ENCODE data around the gene PIGP.

- TF ChIP-seq KDM1A (IDR thresholded peaks at IDR 0.05) (no peak), MTA1 (IDR thresholded peaks at IDR 0.05; ENCODE audit: borderline replicate concordance) (no peak), TGIF2 (CRISPR knock-in tag; IDR thresholded peaks at IDR 0.05) (no peak), SIN3A (IDR thresholded peaks at IDR 0.05; ENCODE audit: borderline replicate concordance in 2 of 2, control insufficient read depth in 1 of 2, low read depth in 2 of 2, low read length in 2 of 2) (no peak), FOXK2 (conservative IDR thresholded peaks at IDR 0.05 in 1 of 2, IDR thresholded peaks at IDR 0.05 in 1 of 2; ENCODE audit: low read depth in 2 of 2) (no peak), GATA2 (CRISPR knock-in tag; IDR thresholded peaks at IDR 0.05) (no peak)
Measured at GRCh38 chr21:37064841-37065240, 8.0 kb downstream of the PIGP start.

All from K562 (cell line).